ENCODE measurements around the gene PCBD1.
A peak's percentile ranks its signal among the peaks of the same experiment; 100 is the strongest.

The PCBD1 gene

GRCh38 chr10:70932392-70933196 is 44.2 kb upstream of the PCBD1 start:
- no peak for DNase-seq (ENCODE audit: low read depth)
- no peak for TF ChIP-seq CTCF (conservative IDR thresholded peaks at IDR 0.05; ENCODE audit: low read depth, low read length)
- no peak overlapping the region for H3K4me3 ChIP-seq (ENCODE audit: low read depth, low read length)

- no peak overlapping the region for H3K4me3 ChIP-seq (ENCODE audit: low read depth, low read length)
- TF ChIP-seq CTCF (conservative IDR thresholded peaks at IDR 0.05; ENCODE audit: low read depth, low read length): peak; percentile 14
- DNase-seq (ENCODE audit: low read depth): peak; percentile 67
Measured at GRCh38 chr10:70931168-70931815, 42.9 kb upstream of the PCBD1 start.

- H3K4me3 ChIP-seq (ENCODE audit: low read depth, low read length): no peak overlapping the region
- no peak for DNase-seq (ENCODE audit: low read depth)
- no peak for TF ChIP-seq CTCF (conservative IDR thresholded peaks at IDR 0.05; ENCODE audit: low read depth, low read length)
Measured at GRCh38 chr10:70930263-70931000, 42.1 kb upstream of the PCBD1 start.

GRCh38 chr10:70928140-70928539 is 39.8 kb upstream of the PCBD1 start:
- TF ChIP-seq CTCF (conservative IDR thresholded peaks at IDR 0.05; ENCODE audit: low read depth, low read length): no peak
- DNase-seq (ENCODE audit: low read depth): no peak
- no peak overlapping the region for H3K4me3 ChIP-seq (ENCODE audit: low read depth, low read length)

- no peak for TF ChIP-seq CTCF (conservative IDR thresholded peaks at IDR 0.05; ENCODE audit: low read depth, low read length)
- no peak overlapping the region for H3K4me3 ChIP-seq (ENCODE audit: low read depth, low read length)
- DNase-seq (ENCODE audit: low read depth): peak; percentile 13
Measured at GRCh38 chr10:70927189-70927943, 39.0 kb upstream of the PCBD1 start.

GRCh38 chr10:70926226-70927000 is 38.0 kb upstream of the PCBD1 start:
- H3K4me3 ChIP-seq (ENCODE audit: low read depth, low read length): no peak overlapping the region
- no peak for DNase-seq (ENCODE audit: low read depth)
- no peak for TF ChIP-seq CTCF (conservative IDR thresholded peaks at IDR 0.05; ENCODE audit: low read depth, low read length)

Data from choroid plexus epithelial cell (primary cell).